IMR-90 (cell line): Measurements from ENCODE around the gene TAB2. TPM values are rescaled to one million over a fixed set of nuclear protein-coding genes. Genes with fewer than 3 reads are reported as not detected.

ENCODE experiments used
- ATAC-seq: fragments of 200-7000 bp; cut with Tn5 transposase; 2 replicates; pipeline ENCODE4 v1.9.1; 2020; ENCODE audit warnings: low read depth, mild to moderate bottlenecking, moderate library complexity
- BruUV-seq: library from RNA; stranded (reverse); fragments of 400-500 nt; replicated peaks from 2 replicates; lab custom pipeline; 2021; lab: Mats Ljungman, UMichigan
- CTCF ChIA-PET: fragments of 300-600 bp; formaldehyde crosslinking; extraction: SDS; loops from one replicate; lab custom pipeline; 2021; ENCODE audit warnings: antibody characterized with exemption; lab: Yijun Ruan, JAX
- POLR2A ChIA-PET: fragments of 300-600 bp; sonication (Branson Sonifier 250); formaldehyde crosslinking; loops from one replicate; lab custom pipeline; 2022; ENCODE audit warnings: antibody characterized with exemption; ENCODE audit not compliant: unreplicated experiment; lab: Charles Lee
- DNase-seq: peaks from one replicate; pipeline ENCODE4 v3.0.0; 2013
- H2AFZ ChIP-seq: replicated peaks from 2 replicates; pipeline ENCODE3; 2013; ENCODE audit warnings: low read length, mild to moderate bottlenecking; ENCODE audit not compliant: poor library complexity
- H2AK5ac ChIP-seq: 2 replicates; pipeline ENCODE4 v1.6.1; 2013; ENCODE audit warnings: low read depth, low read length, inconsistent platforms
- H2AK9ac ChIP-seq: replicated peaks from 2 replicates; pipeline ENCODE3; 2013; ENCODE audit warnings: mild to moderate bottlenecking, low read depth, low read length, moderate library complexity; ENCODE audit not compliant: poor library complexity
- H2BK120ac ChIP-seq: 2 replicates; pipeline ENCODE4 v1.6.1; 2013; ENCODE audit warnings: low read depth, low read length, inconsistent platforms
- H2BK15ac ChIP-seq: 3 replicates; pipeline ENCODE4 v1.6.1; 2013; ENCODE audit warnings: low read depth, low read length, inconsistent platforms
- H2BK20ac ChIP-seq: 2 replicates; pipeline ENCODE4 v1.6.1; 2013; ENCODE audit warnings: low read depth, mild to moderate bottlenecking, inconsistent platforms, low read length, moderate library complexity
- H2BK5ac ChIP-seq: 2 replicates; pipeline ENCODE4 v1.6.1; 2013; ENCODE audit warnings: mild to moderate bottlenecking, low read depth, low read length, inconsistent platforms; ENCODE audit not compliant: poor library complexity, severe bottlenecking
- H3K14ac ChIP-seq: replicated peaks from 2 replicates; pipeline ENCODE4 v1.6.1; 2013; ENCODE audit warnings: low read depth, low read length, inconsistent platforms
- H3K18ac ChIP-seq: 2 replicates; pipeline ENCODE4 v1.6.1; 2013; ENCODE audit warnings: low read depth, low read length, control low read depth
- H3K23ac ChIP-seq: 2 replicates; pipeline ENCODE4 v1.6.1; 2013; ENCODE audit warnings: low read depth, low read length, inconsistent platforms
- H3K27ac ChIP-seq: 2 replicates; pipeline ENCODE4 v1.5.1; 2013; ENCODE audit warnings: mild to moderate bottlenecking, control low read depth, low read length; ENCODE audit not compliant: insufficient read depth
- H3K27me3 ChIP-seq: 2 replicates; pipeline ENCODE4 v1.6.1; 2013; ENCODE audit warnings: low read length; ENCODE audit not compliant: control insufficient read depth, insufficient read depth
- H3K36me3 ChIP-seq: 2 replicates; pipeline ENCODE4 v1.6.1; 2013; ENCODE audit warnings: low read length, mixed read lengths; ENCODE audit not compliant: control insufficient read depth, insufficient read depth
- H3K4ac ChIP-seq: 2 replicates; pipeline ENCODE4 v1.6.1; 2013; ENCODE audit warnings: low read depth, low read length, inconsistent platforms
- H3K4me1 ChIP-seq: 2 replicates; pipeline ENCODE4 v1.6.1; 2013; ENCODE audit warnings: low read length, mixed read lengths; ENCODE audit not compliant: control insufficient read depth, insufficient read depth
- H3K4me2 ChIP-seq: 2 replicates; pipeline ENCODE4 v1.6.1; 2013; ENCODE audit warnings: low read depth, mild to moderate bottlenecking, control low read depth, low read length, moderate library complexity
- H3K4me3 ChIP-seq: 2 replicates; pipeline ENCODE4 v1.5.1; 2013; ENCODE audit warnings: low read depth, mild to moderate bottlenecking, control low read depth, low read length, moderate library complexity; ENCODE audit not compliant: insufficient read depth
- H3K56ac ChIP-seq: 2 replicates; pipeline ENCODE4 v1.6.1; 2013; ENCODE audit warnings: low read length, inconsistent platforms; ENCODE audit not compliant: insufficient read depth; ENCODE audit errors: extremely low read depth
- H3K79me1 ChIP-seq, 2 experiments: 2 replicates each; pipeline ENCODE4 v1.6.1; 2013; ENCODE audit warnings: low read length in 2 of 2, inconsistent platforms in 1 of 2, low read depth in 1 of 2
- H3K9ac ChIP-seq: 2 replicates; pipeline ENCODE4 v1.6.1; 2013; ENCODE audit warnings: low read depth, low read length, control low read depth
- H3K9me1 ChIP-seq: 2 replicates; pipeline ENCODE4 v1.6.1; 2013; ENCODE audit warnings: low read length, inconsistent platforms; ENCODE audit not compliant: insufficient read depth
- H3K9me3 ChIP-seq: 2 replicates; pipeline ENCODE4 v1.6.1; 2013; ENCODE audit warnings: low read length; ENCODE audit not compliant: control insufficient read depth, insufficient read depth
- H4K20me1 ChIP-seq: 2 replicates; pipeline ENCODE4 v1.6.1; 2013; ENCODE audit warnings: low read length, inconsistent platforms; ENCODE audit not compliant: insufficient read depth
- H4K5ac ChIP-seq: 2 replicates; pipeline ENCODE4 v1.6.1; 2013; ENCODE audit warnings: mild to moderate bottlenecking, low read depth, low read length, control low read depth
- H4K8ac ChIP-seq, 2 experiments: 2 replicates each; pipeline ENCODE4 v1.6.1; 2013; ENCODE audit warnings: low read depth in 2 of 2, low read length in 2 of 2, control low read depth in 1 of 2, inconsistent platforms in 1 of 2
- H4K91ac ChIP-seq: 2 replicates; pipeline ENCODE4 v1.6.1; 2013; ENCODE audit warnings: low read depth, low read length, inconsistent platforms; ENCODE audit not compliant: insufficient read depth
- BHLHE40 ChIP-seq: fragments of 150-350 bp; IDR thresholded peaks from 2 replicates; pipeline ENCODE4 v1.6.1; 2016; ENCODE audit warnings: mild to moderate bottlenecking, low read depth, low read length
- CEBPB ChIP-seq: IDR thresholded peaks from 2 replicates; pipeline ENCODE4 v1.6.1; 2012; ENCODE audit warnings: low read depth, low read length, improper control_type of control experiment
- CHD1 ChIP-seq: IDR thresholded peaks from 2 replicates; pipeline ENCODE4 v1.6.1; 2012; ENCODE audit warnings: low read depth, low read length, improper control_type of control experiment
- CTCF ChIP-seq: conservative IDR thresholded peaks from 2 replicates; pipeline ENCODE4 v1.5.1; 2012; ENCODE audit warnings: mild to moderate bottlenecking, low read depth, low read length, improper control_type of control experiment
- ELK1 ChIP-seq: fragments of 150-350 bp; IDR thresholded peaks from 2 replicates; pipeline ENCODE4 v1.6.1; 2016; ENCODE audit warnings: low read depth, mild to moderate bottlenecking, low read length, moderate library complexity, borderline replicate concordance
- FOS ChIP-seq: fragments of 150-350 bp; IDR thresholded peaks from 2 replicates; pipeline ENCODE4 v1.6.1; 2016; ENCODE audit warnings: low read depth, low read length
- MAFK ChIP-seq: IDR thresholded peaks from 2 replicates; pipeline ENCODE4 v1.6.1; 2012; ENCODE audit warnings: low read depth, low read length, improper control_type of control experiment
- MAZ ChIP-seq: IDR thresholded peaks from 2 replicates; pipeline ENCODE4 v1.6.1; 2012; ENCODE audit warnings: low read depth, mild to moderate bottlenecking, low read length, improper control_type of control experiment, moderate library complexity, borderline replicate concordance
- MXI1 ChIP-seq: IDR thresholded peaks from 2 replicates; pipeline ENCODE4 v1.6.1; 2012; ENCODE audit warnings: low read depth, mild to moderate bottlenecking, low read length, moderate library complexity, borderline replicate concordance
- NFE2L2 ChIP-seq: fragments of 150-350 bp; IDR thresholded peaks from 2 replicates; pipeline ENCODE4 v1.6.1; 2016; ENCODE audit warnings: low read depth, mild to moderate bottlenecking, low read length
- POLR2A ChIP-seq: IDR thresholded peaks from 2 replicates; pipeline ENCODE4 v1.6.1; 2012; ENCODE audit warnings: mild to moderate bottlenecking, low read depth, low read length
- RAD21 ChIP-seq: IDR thresholded peaks from 2 replicates; pipeline ENCODE4 v1.6.1; 2012; ENCODE audit warnings: low read length, improper control_type of control experiment
- RCOR1 ChIP-seq: IDR thresholded peaks from 2 replicates; pipeline ENCODE4 v1.6.1; 2012; ENCODE audit warnings: mild to moderate bottlenecking, low read length, improper control_type of control experiment; ENCODE audit not compliant: insufficient replicate concordance
- RFX5 ChIP-seq: IDR thresholded peaks from 2 replicates; pipeline ENCODE4 v1.8.0; 2012; ENCODE audit warnings: low read depth, mild to moderate bottlenecking, low read length, moderate library complexity
- SMC3 ChIP-seq: fragments of 150-350 bp; IDR thresholded peaks from 2 replicates; pipeline ENCODE4 v1.6.1; 2016; ENCODE audit warnings: low read depth, mild to moderate bottlenecking, antibody characterized with exemption, low read length, moderate library complexity
- USF2 ChIP-seq: fragments of 150-350 bp; IDR thresholded peaks from 2 replicates; pipeline ENCODE4 v1.6.1; 2017; ENCODE audit warnings: mild to moderate bottlenecking, antibody characterized with exemption, low read length, low read depth
- WGBS, 2 experiments: methylation state at CpG; one replicate each; pipeline versions ENCODE4 v1.1.5 to v1.1.7; 2013; ENCODE audit warnings: missing lambda C conversion rate in 2 of 2; ENCODE audit not compliant: insufficient read length in 1 of 2; ENCODE audit errors: extremely low coverage in 2 of 2; 5-methylcytosine and 5-hydroxymethylcytosine counted together
- dilution Hi-C: fragments of 300-500 bp; cut with HindIII; formaldehyde crosslinking; loops from one replicate; pipeline ENCODE4 v1.14.3; 2018; ENCODE audit warnings: low sequenced_read_pairs; ENCODE audit not compliant: unreplicated experiment
- in situ Hi-C: fragments of 300-500 bp; cut with MboI; formaldehyde crosslinking; loops from 3 replicates; pipeline ENCODE4 v1.14.3; 2019; ENCODE audit warnings: low sequenced_read_pairs, inconsistent platforms, mixed read lengths
- intact Hi-C: fragments of 100-400 bp; cut with micrococcal nuclease; formaldehyde crosslinking; loops from 2 replicates; pipeline ENCODE4 v1.10.0; 2022
- polyA plus RNA-seq, 3 experiments: library from polyadenylated mRNA; depleted of rRNA; stranded (reverse); fragments of >200 nt; gene quantifications; 2 replicates each; pipeline ENCODE4 v1.2.3, GENCODE V29; 2012; ENCODE audit warnings: low replicate concordance in 1 of 3
- total RNA-seq: library from RNA; depleted of rRNA; stranded (reverse); fragments of >200 nt; gene quantifications from 2 replicates; pipeline ENCODE4 v1.2.3, GENCODE V29; 2012

Gene TAB2
- total and polyA plus RNA-seq, 2 of the 4 experiments (the other 2 are of a cell fraction): 20.8 to 25.3 TPM

GRCh38 chr6:149383371-149383770 is 65.9 kb downstream of the TAB2 start:
- Histone ChIP-seq H3K4me3 (no peak overlapping the region), H3K79me1 (peaks cover 33 to 54% of the 10 kb centered on the region in 2 experiments), H2AK9ac (no peak overlapping the region), H3K4ac (no peak overlapping the region), H2AK5ac (no peak overlapping the region), H3K36me3 (peaks cover 27% of the 10 kb centered on the region), H2BK5ac (no peak overlapping the region), H3K23ac (no peak overlapping the region), H4K91ac (no peak overlapping the region), H3K9me3 (no peaks in the 10 kb centered on the region), H2BK120ac (no peak overlapping the region), H3K9ac (no peak overlapping the region), H3K56ac (no peak overlapping the region), H3K27me3 (no peaks in the 10 kb centered on the region), H3K18ac (no peak overlapping the region), H4K8ac (no peak overlapping the region), H2AFZ (no peak overlapping the region), H3K27ac (no peak overlapping the region), H3K4me1 (no peaks in the 10 kb centered on the region), H3K4me2 (no peak overlapping the region), H3K14ac (no peak overlapping the region), H2BK20ac (no peak overlapping the region), H4K5ac (no peak overlapping the region), H3K9me1 (peaks cover 11% of the 10 kb centered on the region), H4K20me1 (peaks cover 9% of the 10 kb centered on the region; the same call in 1 of the 2 replicates), H2BK15ac (no peak overlapping the region)
- no CpG with 5 or more reads among the region's 4 CpGs for WGBS, 2 experiments
- intact Hi-C loops: no loop called here
- BruUV-seq: no TSS peak
- in situ Hi-C loops: no loop called here
- dilution Hi-C loops: no loop called here
- ChIA-PET POLR2A (no interaction called here), CTCF (no interaction called here)
- TF ChIP-seq RAD21 (no peak), RCOR1 (no peak), FOS (no peak), USF2 (no peak), BHLHE40 (no peak), SMC3 (no peak), NFE2L2 (no peak), MXI1 (no peak), CTCF (no peak), CEBPB (no peak), RFX5 (no peak), ELK1 (no peak), MAFK (no peak), POLR2A (no peak), MAZ (no peak), CHD1 (no peak)
- ATAC-seq (no peak), DNase-seq (no peak)
